RWPE2 (cell line): ENCODE data around the gene BIN1.

Experiments
- ATAC-seq: fragments of 200-7000 bp; cut with Tn5 transposase; 3 replicates; pipeline ENCODE4 v1.9.1; 2021; ENCODE audit warnings: low read depth
- DNase-seq: peaks from one replicate; pipeline ENCODE4 v3.0.0-alpha.2; 2020; ENCODE audit warnings: low spot score
- H3K27ac ChIP-seq: fragments of 450-650 bp; 2 replicates; pipeline ENCODE4 v1.5.1; 2017; ENCODE audit warnings: mild to moderate bottlenecking; ENCODE audit not compliant: poor library complexity, severe bottlenecking
- H3K27me3 ChIP-seq: fragments of 250-450 bp; sonication (Bioruptor Pico); 2 replicates; pipeline ENCODE4 v1.5.1; 2021; ENCODE audit warnings: mild to moderate bottlenecking, moderate library complexity; ENCODE audit not compliant: insufficient read depth, poor library complexity, severe bottlenecking
- H3K36me3 ChIP-seq: fragments of 250-450 bp; sonication (Bioruptor Pico); 2 replicates; pipeline ENCODE4 v1.5.1; 2020; ENCODE audit warnings: low read depth, mild to moderate bottlenecking, moderate library complexity
- H3K4me1 ChIP-seq: fragments of 250-450 bp; sonication (Bioruptor Pico); 2 replicates; pipeline ENCODE4 v1.5.1; 2021; ENCODE audit warnings: mild to moderate bottlenecking, moderate library complexity; ENCODE audit not compliant: insufficient read depth, poor library complexity, severe bottlenecking
- H3K4me3 ChIP-seq: fragments of 250-450 bp; sonication (Bioruptor Pico); 2 replicates; pipeline ENCODE4 v1.5.1; 2021; ENCODE audit warnings: mild to moderate bottlenecking, moderate library complexity; ENCODE audit not compliant: severe bottlenecking
- H3K9me3 ChIP-seq: fragments of 250-450 bp; sonication (Bioruptor Pico); 2 replicates; pipeline ENCODE4 v1.5.1; 2021; ENCODE audit warnings: mild to moderate bottlenecking, moderate library complexity; ENCODE audit not compliant: severe bottlenecking
- CTCF ChIP-seq: fragments of 450-650 bp; IDR thresholded peaks from one replicate; pipeline ENCODE4 v1.5.1; 2017; ENCODE audit warnings: mild to moderate bottlenecking, moderate library complexity; ENCODE audit not compliant: poor library complexity, severe bottlenecking

The BIN1 gene

DNA sequence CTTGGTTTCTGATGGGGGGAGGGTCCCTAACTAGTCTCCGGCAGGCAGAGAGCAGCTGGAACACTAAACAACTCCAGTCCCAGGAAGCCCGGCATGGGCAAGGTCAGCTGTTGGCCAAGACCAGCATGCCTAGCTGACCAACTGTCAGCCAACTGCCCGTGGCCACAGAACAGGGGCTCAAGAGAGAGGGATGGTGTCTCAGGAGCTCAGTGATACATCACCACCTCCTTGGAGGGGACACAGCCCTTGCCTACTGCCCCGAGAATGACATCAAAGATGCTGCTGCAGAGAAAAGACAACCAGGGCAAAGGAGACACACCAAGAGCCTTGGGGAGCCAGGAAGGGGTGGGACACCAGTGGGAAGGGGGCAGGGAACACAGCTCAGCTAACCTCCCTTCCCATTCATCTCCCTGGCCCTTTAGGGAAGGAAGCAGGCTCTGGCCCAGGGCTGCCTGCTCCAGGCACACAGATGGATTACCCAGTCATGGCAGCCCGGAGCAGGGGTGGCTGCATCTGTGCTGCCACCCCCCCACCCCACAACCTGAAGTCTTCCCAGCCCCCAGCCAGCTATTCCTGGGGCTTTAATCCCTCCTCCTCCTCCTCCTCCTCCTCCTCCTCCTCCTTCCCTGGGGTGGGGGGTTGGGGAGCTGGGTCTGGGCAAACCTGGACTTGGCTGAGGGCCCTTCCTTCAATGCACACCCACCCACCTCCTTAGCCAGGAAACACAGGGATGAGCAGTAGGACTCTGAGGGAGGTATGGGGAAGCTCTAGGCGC, 1.9 kb downstream of the BIN1 start:
- no peaks in the 10 kb centered on the region for H3K36me3 ChIP-seq
- DNase-seq: peak; percentile 33
- peak overlapping the region; percentile 59 for H3K27ac ChIP-seq
- no peaks in the 10 kb centered on the region for H3K27me3 ChIP-seq
- H3K4me1 ChIP-seq: peaks cover 13% of the 10 kb centered on the region
- no peak for ATAC-seq
- H3K9me3 ChIP-seq: no peaks in the 10 kb centered on the region
- no peak for TF ChIP-seq CTCF
- peak overlapping the region; percentile 59 for H3K4me3 ChIP-seq

GRCh38 chr2:127104166-127104660, 2.7 kb downstream of the BIN1 start:
- peak; percentile 32 for DNase-seq
- TF ChIP-seq CTCF: no peak
- peak overlapping the region; percentile 59 for H3K27ac ChIP-seq

GRCh38 chr2:127103243-127104165, 3.5 kb downstream of the BIN1 start:
- H3K4me1 ChIP-seq: peaks cover 13% of the 10 kb centered on the region
- ATAC-seq (no peak), DNase-seq (peak; percentile 50)
- H3K4me3 ChIP-seq: no peak overlapping the region
- H3K27me3 ChIP-seq: no peaks in the 10 kb centered on the region
- TF ChIP-seq CTCF: no peak
- H3K36me3 ChIP-seq: no peaks in the 10 kb centered on the region
- no peaks in the 10 kb centered on the region for H3K9me3 ChIP-seq
- H3K27ac ChIP-seq: no peak overlapping the region

More at GRCh38 chr2:127104166-127104660, 2.7 kb downstream of the BIN1 start:
- Histone ChIP-seq H3K9me3 (no peaks in the 10 kb centered on the region), H3K4me1 (peaks cover 13% of the 10 kb centered on the region), H3K4me3 (no peak overlapping the region), H3K36me3 (no peaks in the 10 kb centered on the region), H3K27me3 (no peaks in the 10 kb centered on the region)
- ATAC-seq: no peak

DNA sequence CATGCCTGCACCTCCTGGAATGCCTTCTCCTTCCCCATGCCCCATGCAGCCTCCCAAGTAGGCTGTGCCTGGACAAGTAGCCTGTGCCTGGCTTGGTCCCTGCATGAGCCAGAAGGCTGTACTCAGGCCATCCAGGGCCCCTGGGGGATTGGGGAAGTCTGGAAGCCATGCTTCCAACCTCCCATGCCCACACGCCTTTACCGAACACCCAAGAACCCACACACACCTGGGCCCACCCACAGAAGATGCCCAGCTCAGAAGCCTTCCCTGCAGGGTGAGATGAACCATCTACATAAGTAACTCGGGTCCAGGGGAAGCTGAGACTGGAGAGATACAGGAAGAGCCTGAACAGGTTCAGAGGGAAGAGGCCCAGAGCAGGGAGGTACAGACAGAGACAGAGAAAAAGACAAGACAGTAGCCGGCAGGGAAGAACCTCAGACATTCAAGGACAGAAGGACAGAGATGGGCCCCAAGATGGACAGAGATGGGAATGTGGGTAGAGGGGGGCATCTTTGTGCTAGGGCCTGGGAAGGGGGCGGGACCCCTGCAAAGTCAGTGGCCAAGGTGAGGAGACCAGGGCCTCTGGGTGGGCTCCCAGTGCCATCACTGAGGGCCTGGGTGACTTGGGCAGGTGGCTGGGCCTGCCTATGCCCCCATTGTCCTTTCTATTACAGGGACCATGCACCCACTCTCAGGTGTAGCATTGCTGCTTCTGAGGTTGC, 4.3 kb downstream of the BIN1 start:
- TF ChIP-seq CTCF: no peak
- Histone ChIP-seq H3K4me1 (peaks cover 10% of the 10 kb centered on the region), H3K27me3 (no peaks in the 10 kb centered on the region), H3K27ac (no peak overlapping the region), H3K9me3 (no peaks in the 10 kb centered on the region), H3K4me3 (no peak overlapping the region), H3K36me3 (no peaks in the 10 kb centered on the region)
- no peak for ATAC-seq
- peak; percentile 28 for DNase-seq
